Endothelial cell of umbilical vein (primary cell): Measurements from ENCODE around the gene RGS1. TPM values are rescaled to one million over a fixed set of nuclear protein-coding genes. Genes with fewer than 3 reads are reported as not detected.

ENCODE experiments used
- BruUV-seq: library from RNA; stranded (reverse); fragments of 400-500 nt; replicated peaks from 2 replicates; lab custom pipeline; 2021; lab: Mats Ljungman, UMichigan
- CTCF ChIA-PET: fragments of 300-600, 350-600 bp; sonication (Branson Sonifier 250); formaldehyde crosslinking; loops from one replicate; lab custom pipeline; 2021; ENCODE audit warnings: antibody characterized with exemption, inconsistent platforms; lab: Charles Lee
- POLR2A ChIA-PET: fragments of 300-600, 350-600 bp; sonication (Branson Sonifier 250); formaldehyde crosslinking; loops from one replicate; lab custom pipeline; 2021; ENCODE audit warnings: antibody characterized with exemption, inconsistent platforms; lab: Charles Lee
- DNase-seq: peaks from one replicate; pipeline ENCODE4 v3.0.0-alpha.2; 2011; ENCODE audit warnings: low read depth, low spot score
- FAIRE-seq: peaks from 2 replicates; lab custom pipeline; 2011; peaks lifted over from hg19 to GRCh38; lab: Jason Lieb, UNC
- H2AFZ ChIP-seq: 2 replicates; pipeline ENCODE4 v1.6.0; 2012; ENCODE audit warnings: low read depth, low read length, control low read depth, inconsistent platforms
- H3K27ac ChIP-seq: 2 replicates; pipeline ENCODE4 v1.5.1; 2011; ENCODE audit warnings: low read depth, mild to moderate bottlenecking, control low read depth, low read length, moderate library complexity; ENCODE audit not compliant: insufficient read depth
- H3K27me3 ChIP-seq, 2 experiments: 2 replicates each; pipeline versions ENCODE4 v1.6.0 to v1.6.1; 2011; ENCODE audit warnings: low read length in 2 of 2, mixed read lengths in 1 of 2; ENCODE audit not compliant: control insufficient read depth in 2 of 2, insufficient read depth in 2 of 2
- H3K36me3 ChIP-seq, 2 experiments: 2 replicates in 1 of 2; 3 replicates in 1 of 2; pipeline ENCODE4 v1.5.1; 2011; ENCODE audit warnings: low read length in 2 of 2, mild to moderate bottlenecking in 1 of 2, moderate library complexity in 1 of 2; ENCODE audit not compliant: control insufficient read depth in 2 of 2, insufficient read depth in 2 of 2; ENCODE audit errors: extremely low read depth in 1 of 2
- H3K4me1 ChIP-seq: 3 replicates; pipeline ENCODE4 v1.5.1; 2011; ENCODE audit warnings: mild to moderate bottlenecking, low read length; ENCODE audit not compliant: control insufficient read depth, insufficient read depth; ENCODE audit errors: extremely low read depth
- H3K4me2 ChIP-seq: 2 replicates; pipeline ENCODE4 v1.6.1; 2011; ENCODE audit warnings: low read length, control low read depth, mixed read lengths; ENCODE audit not compliant: insufficient read depth
- H3K4me3 ChIP-seq, 3 experiments: fragments of 200-600 bp in 1 of 3; sonication (generic), shearing (Covaris generic) in 1 of 3; replicated peaks in 1 of 3; 2 replicates each; pipeline ENCODE4 v1.5.1; 2011 to 2016; ENCODE audit warnings: control low read depth in 3 of 3, low read length in 3 of 3, mild to moderate bottlenecking in 2 of 3, inconsistent platforms in 1 of 3, low read depth in 1 of 3, moderate library complexity in 1 of 3; ENCODE audit not compliant: insufficient read depth in 1 of 3
- H3K79me2 ChIP-seq: 2 replicates; pipeline ENCODE4 v1.6.0; 2012; ENCODE audit warnings: low read length, inconsistent platforms; ENCODE audit not compliant: control insufficient read depth, insufficient read depth
- H3K9ac ChIP-seq: replicated peaks from 2 replicates; pipeline ENCODE3; 2011; ENCODE audit warnings: low read length, control low read depth; ENCODE audit not compliant: insufficient read depth; ENCODE audit errors: extremely low read depth
- H3K9me1 ChIP-seq: replicated peaks from 3 replicates; pipeline ENCODE4 v1.6.0; 2011; ENCODE audit warnings: mild to moderate bottlenecking, low read length; ENCODE audit not compliant: control insufficient read depth, insufficient read depth; ENCODE audit errors: extremely low read depth
- H3K9me3 ChIP-seq: replicated peaks from 2 replicates; pipeline ENCODE4 v1.5.1; 2012; ENCODE audit warnings: low read length, inconsistent platforms; ENCODE audit not compliant: control insufficient read depth, insufficient read depth
- H4K20me1 ChIP-seq: replicated peaks from 2 replicates; pipeline ENCODE3; 2011; ENCODE audit warnings: mild to moderate bottlenecking, low read length; ENCODE audit not compliant: control insufficient read depth, insufficient read depth; ENCODE audit errors: extremely low read depth
- CTCF ChIP-seq, 2 donors: IDR thresholded peaks; 1 replicate in 1 of 2; 2 replicates in 1 of 2; pipeline ENCODE4 v1.5.1; 2011; ENCODE audit warnings: low read length in 2 of 2, mild to moderate bottlenecking in 2 of 2, moderate library complexity in 2 of 2, control low read depth in 1 of 2, inconsistent platforms in 1 of 2, low read depth in 1 of 2; ENCODE audit not compliant: insufficient read depth in 1 of 2; ENCODE audit errors: extremely low read depth in 1 of 2
- EZH2 ChIP-seq: IDR thresholded peaks from 2 replicates; pipeline ENCODE4 v1.6.1; 2012; ENCODE audit warnings: borderline replicate concordance, low read depth, mild to moderate bottlenecking, moderate library complexity, low read length, inconsistent platforms; ENCODE audit not compliant: severe bottlenecking
- GATA2 ChIP-seq: IDR thresholded peaks from 2 replicates; pipeline ENCODE4 v1.7.0; 2011; ENCODE audit warnings: low read depth, mild to moderate bottlenecking, moderate library complexity, mixed read lengths, low read length; ENCODE audit not compliant: insufficient read length, insufficient read depth
- JUN ChIP-seq: IDR thresholded peaks from 2 replicates; pipeline ENCODE4 v1.6.1; 2011; ENCODE audit warnings: borderline replicate concordance, low read depth; ENCODE audit not compliant: insufficient read length, insufficient read depth
- MAX ChIP-seq: IDR thresholded peaks from 2 replicates; pipeline ENCODE4 v1.6.1; 2011; ENCODE audit not compliant: insufficient read depth, insufficient read length
- MYC ChIP-seq: IDR thresholded peaks from one replicate; pipeline ENCODE4 v1.6.1; 2011; ENCODE audit warnings: mild to moderate bottlenecking, low read depth, low read length
- POLR2AphosphoS5 ChIP-seq: IDR thresholded peaks from 2 replicates; pipeline ENCODE4 v1.6.1; 2012; ENCODE audit warnings: low read depth, mild to moderate bottlenecking, control low read depth, low read length, moderate library complexity; ENCODE audit not compliant: insufficient read depth
- dilution Hi-C: fragments of 300-500 bp; cut with MboI; formaldehyde crosslinking; loops from one replicate; pipeline ENCODE4 v1.15.0; 2019; ENCODE audit warnings: low sequenced_read_pairs; ENCODE audit not compliant: extremely low pct_ligation_motif_present
- intact Hi-C: fragments of 100-400 bp; cut with micrococcal nuclease; formaldehyde crosslinking; loops from one replicate; pipeline ENCODE4 v1.10.0; 2022
- polyA plus RNA-seq, 4 experiments: library from polyadenylated mRNA; depleted of rRNA in 3 of 4; stranded (reverse) in 3 of 4; unstranded in 1 of 4; fragments of >200 nt; gene quantifications; 2 replicates each; pipeline versions ENCODE4 v1.2.1 to v1.2.3, GENCODE V29; 2011 to 2012; ENCODE audit warnings: missing spikeins in 1 of 4
- total RNA-seq: library from RNA; stranded (reverse); gene quantifications from 2 replicates; pipeline ENCODE4 v1.2.3, GENCODE V29; 2021

The RGS1 gene
- total and polyA plus RNA-seq, 2 donors (not counting 3 experiments of a cell fraction or from before 2014, with no cell fraction given): not detected

GRCh38 chr1:192610112-192610889, 34.7 kb downstream of the RGS1 start:
- no peaks in the 10 kb centered on the region for H3K79me2 ChIP-seq
- no peaks in the 10 kb centered on the region for H3K36me3 ChIP-seq
- BruUV-seq: no TSS peak
- CTCF ChIA-PET: interaction anchor here (0.8 to 7.9 kb wide), 20 partner anchors 9 to 422 kb away, joined by 3 to 283 read pairs (median 4); no protein-coding TSS in a partner anchor
- no peak overlapping the region for H3K4me3 ChIP-seq
- no peak overlapping the region for H3K9ac ChIP-seq
- no peak overlapping the region for H3K4me2 ChIP-seq
- POLR2A ChIA-PET: no interaction called here
- H2AFZ ChIP-seq: no peak overlapping the region
- H3K27me3 ChIP-seq: no peaks in the 10 kb centered on the region
- no peak overlapping the region for H3K27ac ChIP-seq
- DNase-seq (peak; percentile 43), FAIRE-seq (no peak)
- no peaks in the 10 kb centered on the region for H3K9me3 ChIP-seq
- TF ChIP-seq CTCF (IDR thresholded peaks at IDR 0.05; ENCODE audit: extremely low read depth in 1 of 2, insufficient read depth in 1 of 2, low read depth in 1 of 2, low read length in 2 of 2) (peak; percentile 15 to 29), MYC (no peak)
- intact Hi-C loops (loop anchor here (1.0 to 2.0 kb wide), 4 partner anchors 104 to 408 kb away; no protein-coding TSS in a partner anchor), dilution Hi-C loops (no loop called here)
- no peaks in the 10 kb centered on the region for H4K20me1 ChIP-seq
- H3K9me1 ChIP-seq: no peaks in the 10 kb centered on the region
- no peaks in the 10 kb centered on the region for H3K4me1 ChIP-seq

DNA sequence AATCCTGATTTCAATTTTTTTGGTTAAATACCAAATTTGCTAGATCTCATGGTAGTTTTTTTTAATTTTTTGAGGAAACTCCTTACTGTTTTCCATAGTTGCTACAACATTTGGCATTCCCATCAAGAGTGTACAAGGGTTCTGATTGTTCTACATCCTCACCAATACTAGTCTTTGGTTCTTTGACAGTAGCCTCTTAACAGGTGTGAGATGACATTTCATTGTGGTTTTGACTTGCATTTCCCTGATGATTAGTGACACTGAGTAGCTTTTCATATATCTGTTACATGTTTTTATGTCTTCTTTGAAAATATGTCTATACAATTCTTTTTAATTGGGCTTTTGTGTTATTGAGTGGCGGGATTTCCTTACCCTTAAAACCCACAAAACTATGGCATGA, 39.5 kb downstream of the RGS1 start:
- Histone ChIP-seq H3K36me3 (no peaks in the 10 kb centered on the region), H3K79me2 (no peaks in the 10 kb centered on the region), H3K4me2 (no peak overlapping the region), H3K27ac (no peak overlapping the region), H3K9ac (no peak overlapping the region), H3K4me3 (no peak overlapping the region), H3K27me3 (no peaks in the 10 kb centered on the region), H3K9me3 (no peaks in the 10 kb centered on the region), H2AFZ (no peak overlapping the region), H4K20me1 (no peaks in the 10 kb centered on the region), H3K4me1 (peaks cover 2% of the 10 kb centered on the region), H3K9me1 (no peaks in the 10 kb centered on the region)
- TF ChIP-seq MYC (no peak), GATA2 (no peak), POLR2AphosphoS5 (no peak), CTCF (IDR thresholded peaks at IDR 0.05; ENCODE audit: extremely low read depth in 1 of 2, insufficient read depth in 1 of 2, low read depth in 1 of 2, low read length in 2 of 2) (no peak), EZH2 (no peak), JUN (no peak), MAX (no peak)
- ChIA-PET POLR2A (no interaction called here), CTCF (interaction anchor here (1.0 to 2.2 kb wide), 3 partner anchors 137 to 405 kb away, joined by 3 to 12 read pairs (median 5); no protein-coding TSS in a partner anchor)
- dilution Hi-C loops (no loop called here), intact Hi-C loops (no loop called here)
- FAIRE-seq: no peak
- no TSS peak for BruUV-seq
- DNase-seq: no peak
